Trophoblast cell (in vitro differentiated cells and primary cell): ENCODE data around the gene ARHGEF16.
A peak's percentile ranks its signal among the peaks of the same experiment; 100 is the strongest.

Experiments
- DNase-seq, 2 donors: peaks; one replicate each; pipeline ENCODE4 v3.0.0-alpha.2; 2016
- H2AFZ ChIP-seq: 2 replicates; pipeline ENCODE4 v1.6.1; 2013; ENCODE audit warnings: low read length, moderate library complexity, mild to moderate bottlenecking; ENCODE audit not compliant: insufficient read depth, poor library complexity
- H2AK5ac ChIP-seq: 2 replicates; pipeline ENCODE4 v1.6.1; 2013; ENCODE audit warnings: mild to moderate bottlenecking, low read length
- H2BK120ac ChIP-seq: 2 replicates; pipeline ENCODE4 v1.6.1; 2013; ENCODE audit warnings: low read length, mild to moderate bottlenecking, moderate library complexity; ENCODE audit not compliant: insufficient read depth, poor library complexity
- H2BK12ac ChIP-seq: 2 replicates; pipeline ENCODE4 v1.6.1; 2013; ENCODE audit warnings: mild to moderate bottlenecking, low read length, moderate library complexity
- H2BK5ac ChIP-seq: 2 replicates; pipeline ENCODE4 v1.6.1; 2013; ENCODE audit warnings: low read length, low read depth, moderate library complexity, mild to moderate bottlenecking; ENCODE audit not compliant: poor library complexity
- H3K14ac ChIP-seq: 2 replicates; pipeline ENCODE4 v1.6.1; 2013; ENCODE audit warnings: mild to moderate bottlenecking, low read length
- H3K18ac ChIP-seq: 2 replicates; pipeline ENCODE4 v1.6.1; 2013; ENCODE audit warnings: mild to moderate bottlenecking, low read length
- H3K23ac ChIP-seq: 2 replicates; pipeline ENCODE4 v1.6.1; 2013; ENCODE audit warnings: low read length
- H3K27ac ChIP-seq: 2 replicates; pipeline ENCODE4 v1.5.1; 2013; ENCODE audit warnings: low read depth, mild to moderate bottlenecking, inconsistent platforms, low read length, moderate library complexity
- H3K27me3 ChIP-seq: 2 replicates; pipeline ENCODE4 v1.6.1; 2013; ENCODE audit warnings: inconsistent platforms, mild to moderate bottlenecking, low read length, moderate library complexity; ENCODE audit not compliant: insufficient read depth
- H3K36me3 ChIP-seq, 2 experiments: 1 replicate in 1 of 2; 2 replicates in 1 of 2; pipeline ENCODE4 v1.6.1; 2013; ENCODE audit warnings: low read length in 2 of 2, mild to moderate bottlenecking in 2 of 2, moderate library complexity in 1 of 2; ENCODE audit not compliant: insufficient read depth in 2 of 2, control insufficient read depth in 1 of 2
- H3K4ac ChIP-seq: 2 replicates; pipeline ENCODE4 v1.6.1; 2013; ENCODE audit warnings: low read depth, mild to moderate bottlenecking, low read length, moderate library complexity
- H3K4me1 ChIP-seq, 2 experiments: 1 replicate in 1 of 2; 2 replicates in 1 of 2; pipeline ENCODE4 v1.6.1; 2013; ENCODE audit warnings: low read length in 2 of 2, mild to moderate bottlenecking in 2 of 2, moderate library complexity in 1 of 2; ENCODE audit not compliant: insufficient read depth in 2 of 2, control insufficient read depth in 1 of 2
- H3K4me2 ChIP-seq: 2 replicates; pipeline ENCODE4 v1.6.1; 2013; ENCODE audit warnings: inconsistent platforms, mild to moderate bottlenecking, low read length, moderate library complexity
- H3K4me3 ChIP-seq: 2 replicates; pipeline ENCODE4 v1.5.1; 2013; ENCODE audit warnings: mild to moderate bottlenecking, low read depth, low read length, inconsistent platforms
- H3K79me1 ChIP-seq: one replicate; pipeline ENCODE4 v1.6.1; 2013; ENCODE audit warnings: low read length
- H3K79me2 ChIP-seq: 2 replicates; pipeline ENCODE4 v1.6.1; 2013; ENCODE audit warnings: low read length, mild to moderate bottlenecking; ENCODE audit not compliant: control insufficient read depth, insufficient read depth, poor library complexity
- H3K9ac ChIP-seq: 2 replicates; pipeline ENCODE4 v1.6.1; 2013; ENCODE audit warnings: mild to moderate bottlenecking, low read length
- H3K9me3 ChIP-seq: 2 replicates; pipeline ENCODE4 v1.6.1; 2013; ENCODE audit warnings: low read depth, mild to moderate bottlenecking, control low read depth, inconsistent platforms, low read length; ENCODE audit not compliant: insufficient read depth
- H4K12ac ChIP-seq: 2 replicates; pipeline ENCODE4 v1.6.1; 2013; ENCODE audit warnings: low read depth, mild to moderate bottlenecking, low read length, moderate library complexity
- H4K8ac ChIP-seq: 2 replicates; pipeline ENCODE4 v1.6.1; 2013; ENCODE audit warnings: low read depth, mild to moderate bottlenecking, low read length, moderate library complexity
- H4K91ac ChIP-seq: one replicate; pipeline ENCODE4 v1.6.1; 2013; ENCODE audit warnings: low read depth, mild to moderate bottlenecking, low read length, moderate library complexity
- WGBS: extraction: QIAGEN DNeasy Blood & Tissue Kit; methylation state at CpG from one replicate; pipeline ENCODE4 v1.1.7; 2013; ENCODE audit warnings: missing lambda C conversion rate; ENCODE audit not compliant: insufficient read length, insufficient coverage; ENCODE audit errors: extremely low coverage; 5-methylcytosine and 5-hydroxymethylcytosine counted together

ARHGEF16 gene

GRCh38 chr1:3478187-3478586 lies 23.7 kb downstream of the ARHGEF16 start:
- no peak overlapping the region for H3K23ac ChIP-seq
- no peak overlapping the region for H2AFZ ChIP-seq
- no peaks in the 10 kb centered on the region for H3K79me2 ChIP-seq
- WGBS, result no CpG with 5 or more reads among the region's 24 CpGs
- no peak overlapping the region for H2BK12ac ChIP-seq
- no peak overlapping the region for H3K4me2 ChIP-seq
- no peak overlapping the region for H2BK120ac ChIP-seq
- peaks cover 4 to 5% of the 10 kb centered on the region in 2 experiments for H3K36me3 ChIP-seq
- no peak overlapping the region for H3K14ac ChIP-seq
- H3K4me3 ChIP-seq, result no peak overlapping the region
- H2BK5ac ChIP-seq, result no peak overlapping the region
- H3K9me3 ChIP-seq, result peaks cover 3% of the 10 kb centered on the region
- H3K18ac ChIP-seq, result no peak overlapping the region
- H4K8ac ChIP-seq, result no peak overlapping the region
- H4K91ac ChIP-seq, result no peak overlapping the region
- H3K4me1 ChIP-seq, result peaks cover 4 to 6% of the 10 kb centered on the region in 2 experiments
- H2AK5ac ChIP-seq, result no peak overlapping the region
- no peak overlapping the region for H3K27ac ChIP-seq
- DNase-seq, result peak; percentile 18 to 25
- no peak overlapping the region for H3K9ac ChIP-seq
- no peak overlapping the region for H3K4ac ChIP-seq
- H3K27me3 ChIP-seq, result no peaks in the 10 kb centered on the region
- H3K79me1 ChIP-seq, result no peaks in the 10 kb centered on the region
- no peak overlapping the region for H4K12ac ChIP-seq

- Histone ChIP-seq H3K23ac (no peak overlapping the region), H2AK5ac (no peak overlapping the region), H3K4me2 (no peak overlapping the region), H2BK5ac (no peak overlapping the region), H3K14ac (no peak overlapping the region), H4K91ac (no peak overlapping the region), H3K9ac (no peak overlapping the region), H3K4me1 (peaks cover 4 to 6% of the 10 kb centered on the region in 2 experiments), H3K4ac (no peak overlapping the region), H3K27ac (no peak overlapping the region), H3K36me3 (peaks cover 0 to 2% of the 10 kb centered on the region in 2 experiments), H3K79me1 (no peaks in the 10 kb centered on the region), H4K8ac (no peak overlapping the region), H2BK12ac (no peak overlapping the region), H2AFZ (no peak overlapping the region), H3K4me3 (no peak overlapping the region), H3K18ac (no peak overlapping the region), H3K79me2 (no peaks in the 10 kb centered on the region), H2BK120ac (no peak overlapping the region), H3K9me3 (no peaks in the 10 kb centered on the region), H3K27me3 (no peaks in the 10 kb centered on the region), H4K12ac (no peak overlapping the region)
- no peak for DNase-seq
- WGBS, result no CpG with 5 or more reads among the region's 30 CpGs
Measured at GRCh38 chr1:3479511-3480368, 25.3 kb downstream of the ARHGEF16 start.

GRCh38 chr1:3480369-3480719 lies 25.9 kb downstream of the ARHGEF16 start:
- no peak overlapping the region for H4K91ac ChIP-seq
- no peak overlapping the region for H4K12ac ChIP-seq
- H3K27ac ChIP-seq, result no peak overlapping the region
- no peak overlapping the region for H3K23ac ChIP-seq
- no peak overlapping the region for H2BK5ac ChIP-seq
- no peak overlapping the region for H3K4me2 ChIP-seq
- no peaks in the 10 kb centered on the region for H3K79me2 ChIP-seq
- no peak overlapping the region for H3K4ac ChIP-seq
- H3K4me1 ChIP-seq, result peaks cover 4 to 6% of the 10 kb centered on the region in 2 experiments
- no peak overlapping the region for H2AK5ac ChIP-seq
- WGBS, result no CpG with 5 or more reads among the region's 21 CpGs
- no peaks in the 10 kb centered on the region for H3K27me3 ChIP-seq
- H3K79me1 ChIP-seq, result no peaks in the 10 kb centered on the region
- H3K18ac ChIP-seq, result no peak overlapping the region
- H4K8ac ChIP-seq, result no peak overlapping the region
- H2BK12ac ChIP-seq, result no peak overlapping the region
- H3K36me3 ChIP-seq, result peaks cover 0 to 2% of the 10 kb centered on the region in 2 experiments
- H2BK120ac ChIP-seq, result no peak overlapping the region
- DNase-seq, result no peak
- H3K9me3 ChIP-seq, result no peaks in the 10 kb centered on the region
- H3K14ac ChIP-seq, result no peak overlapping the region
- H3K4me3 ChIP-seq, result no peak overlapping the region
- no peak overlapping the region for H3K9ac ChIP-seq
- no peak overlapping the region for H2AFZ ChIP-seq

DNA sequence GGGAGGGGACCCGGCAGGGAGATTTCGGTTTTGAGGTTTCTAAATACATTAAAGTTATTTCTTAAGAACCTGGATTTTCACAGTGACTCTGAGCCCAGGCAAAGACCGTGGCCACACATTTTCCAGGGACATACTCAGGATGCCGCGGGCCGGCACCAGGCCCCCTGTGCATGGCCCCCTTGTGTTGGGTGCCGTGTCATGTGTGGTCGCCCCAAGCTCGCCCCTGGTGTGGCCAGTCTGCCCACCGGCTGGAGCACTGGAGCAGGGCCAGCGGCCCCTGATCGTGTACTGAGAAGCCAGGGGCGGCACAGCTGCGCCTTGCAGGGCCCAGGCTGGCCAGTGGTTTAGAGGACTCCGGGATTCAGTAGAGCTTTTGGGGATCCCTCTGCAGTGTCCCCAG lies 26.6 kb downstream of the ARHGEF16 start:
- Histone ChIP-seq H3K27ac (no peak overlapping the region), H4K91ac (no peak overlapping the region), H2AK5ac (no peak overlapping the region), H2BK12ac (no peak overlapping the region), H3K36me3 (peaks cover 0 to 2% of the 10 kb centered on the region in 2 experiments), H3K4me3 (no peak overlapping the region), H3K18ac (no peak overlapping the region), H3K23ac (no peak overlapping the region), H2BK5ac (no peak overlapping the region), H3K4ac (no peak overlapping the region), H3K27me3 (no peaks in the 10 kb centered on the region), H2AFZ (no peak overlapping the region), H2BK120ac (no peak overlapping the region), H3K4me1 (peaks cover 4 to 6% of the 10 kb centered on the region in 2 experiments), H3K4me2 (no peak overlapping the region), H3K14ac (no peak overlapping the region), H3K9ac (no peak overlapping the region), H4K12ac (no peak overlapping the region), H3K79me2 (no peaks in the 10 kb centered on the region), H3K79me1 (no peaks in the 10 kb centered on the region), H3K9me3 (no peaks in the 10 kb centered on the region), H4K8ac (no peak overlapping the region)
- no CpG with 5 or more reads among the region's 15 CpGs for WGBS
- no peak for DNase-seq
